Measurements from ENCODE around the gene SYT13.

SYT13 gene

DNA sequence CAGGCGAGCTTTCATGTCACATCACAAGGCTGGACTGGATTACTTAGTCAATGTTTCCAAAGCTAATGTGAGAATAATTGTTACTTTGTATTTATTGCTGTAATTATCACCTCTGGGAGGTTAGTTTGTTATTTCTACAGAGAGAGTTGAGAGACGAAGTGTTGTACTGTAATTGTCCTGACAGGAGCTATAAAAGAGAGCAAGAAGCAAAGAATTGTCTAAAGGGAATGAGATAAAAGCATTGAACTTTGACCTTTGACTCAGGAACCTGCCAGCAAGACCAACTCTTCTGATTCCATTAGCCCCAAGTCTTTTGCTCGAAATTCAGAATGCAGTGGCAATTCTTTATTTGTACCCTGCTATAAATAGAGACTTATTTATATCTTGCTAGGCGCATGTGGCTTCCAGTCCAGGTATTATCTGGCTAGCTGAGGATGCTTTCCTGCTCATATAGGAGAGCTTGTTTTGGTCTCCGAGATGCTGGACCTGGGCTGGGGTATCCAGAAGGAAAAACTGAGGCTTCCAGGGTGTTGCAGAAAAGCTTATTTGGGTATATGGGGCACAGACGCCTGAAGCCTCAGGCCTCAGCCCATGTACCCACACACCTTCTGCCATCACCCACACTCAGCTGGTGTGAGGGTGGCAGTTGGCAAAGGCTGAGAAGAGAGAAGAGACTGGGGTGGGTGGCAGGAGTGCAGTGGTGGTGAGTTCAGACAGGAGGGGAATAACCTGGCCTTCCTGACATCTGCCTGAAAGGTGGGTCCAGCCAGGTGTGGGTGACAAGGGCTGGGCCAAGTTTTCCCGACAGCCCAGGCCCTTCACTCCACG is 40.7 kb downstream of the SYT13 start:
- DNase-seq, result no peak

DNA sequence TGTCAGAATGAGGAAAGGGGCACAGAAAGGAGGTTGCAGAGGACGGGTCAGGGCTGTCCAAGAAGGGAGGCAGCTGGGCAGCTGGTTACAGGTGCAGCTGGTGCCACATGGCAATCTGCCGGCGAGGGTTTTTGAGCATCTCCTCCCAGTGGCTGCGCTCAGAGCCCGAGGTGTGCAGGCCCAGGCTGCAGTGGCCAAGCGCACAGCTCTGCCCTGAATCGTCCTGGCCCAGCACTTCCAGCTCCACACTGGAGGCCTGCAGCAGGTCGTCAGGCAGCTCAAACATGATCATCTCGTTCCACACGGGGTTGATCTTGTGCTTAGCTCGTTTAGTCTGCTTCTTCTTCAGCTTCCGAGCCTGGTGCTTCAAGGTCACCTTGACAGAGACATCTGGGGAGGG is 42.2 kb downstream of the SYT13 start:
- no peak for DNase-seq

DNA sequence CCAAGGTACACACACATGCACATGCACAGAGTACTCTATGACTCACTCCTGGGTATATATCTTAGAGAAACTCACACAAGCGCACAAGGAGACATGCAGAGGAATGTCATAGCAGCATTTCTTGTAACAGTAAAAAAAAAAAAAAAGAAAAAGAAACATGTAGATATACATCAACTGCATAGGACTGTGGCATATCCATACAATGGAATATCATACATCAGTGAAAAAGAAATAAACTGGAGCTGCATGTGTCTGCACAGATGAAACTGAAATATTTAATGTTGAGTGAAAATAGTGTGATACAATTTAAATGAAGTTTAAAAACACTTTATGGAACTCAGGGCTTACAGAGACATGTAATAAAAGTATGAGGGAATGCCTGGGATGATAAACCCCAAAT is 46.4 kb downstream of the SYT13 start:
- no peak for DNase-seq

DNA sequence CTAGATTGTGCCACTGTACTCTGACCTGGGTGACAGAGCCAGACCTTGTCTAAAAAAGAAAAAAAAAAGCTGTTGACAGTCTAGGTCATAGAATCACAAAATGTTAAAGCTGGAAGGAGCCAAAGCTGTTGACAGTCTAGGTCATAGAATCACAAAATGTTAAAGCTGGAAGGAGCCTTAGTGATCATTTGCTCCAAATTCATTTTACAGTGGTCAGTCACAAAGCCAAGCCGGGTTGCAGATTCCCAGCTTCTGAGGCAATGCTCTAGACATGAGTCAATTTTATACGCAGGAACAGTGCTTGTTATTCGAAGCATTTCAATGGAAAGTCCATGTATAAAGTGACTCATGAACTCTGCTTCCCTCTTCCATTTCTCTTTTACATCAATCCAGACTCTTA is 47.4 kb downstream of the SYT13 start:
- DNase-seq, result no peak

DNA sequence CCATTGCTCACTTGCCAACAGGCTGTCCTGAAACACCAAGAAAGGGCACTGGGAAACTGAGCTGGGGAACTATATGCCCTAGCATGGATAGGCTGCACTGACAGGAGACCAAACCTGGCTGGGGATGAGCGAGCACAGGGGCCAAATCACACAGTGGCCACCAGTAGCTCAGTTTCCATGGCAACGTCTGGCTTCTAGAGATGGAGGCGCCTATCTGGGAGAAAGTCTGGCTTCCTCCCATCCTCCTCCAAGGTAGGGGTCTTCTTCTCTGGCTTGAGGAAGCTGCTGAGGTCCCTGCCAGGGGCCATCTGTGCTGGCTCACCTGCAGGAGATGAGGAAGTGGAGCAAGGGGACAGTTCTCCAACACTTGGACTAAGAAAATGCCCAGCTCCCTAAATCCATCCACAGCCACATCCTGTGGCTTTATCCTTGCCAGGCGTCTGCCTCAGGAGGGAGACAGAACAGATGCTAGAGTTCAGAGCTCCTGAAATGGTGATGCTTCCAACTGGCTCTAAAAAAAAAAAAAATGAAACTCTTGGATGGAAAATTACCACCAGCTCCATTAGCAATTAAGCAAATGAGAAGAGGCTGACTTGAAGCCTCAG is 48.3 kb downstream of the SYT13 start:
- DNase-seq, result no peak

DNA sequence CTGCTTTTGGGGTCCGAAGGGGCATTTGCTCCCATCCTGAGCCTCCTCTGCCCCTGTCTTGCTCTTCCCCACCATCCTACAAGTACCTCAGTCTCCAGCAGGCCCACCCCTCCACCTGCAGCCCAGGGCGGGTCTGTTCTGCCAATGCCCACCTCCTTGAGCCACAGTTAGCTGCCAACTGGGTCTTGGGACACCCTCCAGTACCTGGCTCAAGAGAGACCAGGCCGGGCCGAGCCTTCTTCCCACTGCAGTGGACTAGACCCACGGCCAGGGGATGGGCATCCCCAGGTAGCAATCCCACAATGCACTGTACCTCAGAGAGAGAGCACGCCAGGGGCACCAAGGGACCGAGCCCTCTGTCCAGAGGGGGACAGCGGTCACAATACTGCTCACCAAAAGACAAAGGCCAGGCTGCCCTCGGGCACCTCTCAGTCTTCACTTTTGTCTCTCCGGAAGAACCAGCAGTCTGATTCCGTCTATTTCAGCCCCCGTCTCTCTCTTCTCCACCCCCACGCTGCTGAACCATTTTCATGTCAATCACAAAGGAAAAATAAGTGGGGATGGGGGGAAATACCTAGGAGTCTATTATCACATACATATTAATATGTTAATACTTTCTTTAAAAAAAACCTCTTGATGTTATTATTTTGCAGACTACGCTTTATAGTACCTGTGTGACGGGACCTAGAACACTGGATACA is 51.7 kb downstream of the SYT13 start:
- no peak for DNase-seq

DNA sequence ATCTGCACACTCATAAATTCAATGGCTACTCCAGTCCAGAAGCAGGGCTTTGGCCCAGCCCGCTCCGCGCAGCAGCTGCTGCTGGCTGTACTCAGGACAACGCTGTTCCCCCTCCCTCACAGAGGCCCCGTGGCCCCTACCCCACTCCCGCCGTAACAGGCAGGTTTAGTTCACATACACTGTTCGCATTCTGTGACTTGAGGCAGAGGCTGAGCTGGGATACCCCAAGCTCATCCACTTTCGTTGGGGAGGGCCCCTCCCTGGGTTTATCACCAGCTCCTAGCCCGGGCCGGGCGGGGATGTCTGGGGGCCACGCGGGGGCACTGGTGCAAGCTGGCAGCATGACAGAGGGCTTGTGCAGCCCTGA is 52.4 kb downstream of the SYT13 start:
- DNase-seq, result no peak

DNA sequence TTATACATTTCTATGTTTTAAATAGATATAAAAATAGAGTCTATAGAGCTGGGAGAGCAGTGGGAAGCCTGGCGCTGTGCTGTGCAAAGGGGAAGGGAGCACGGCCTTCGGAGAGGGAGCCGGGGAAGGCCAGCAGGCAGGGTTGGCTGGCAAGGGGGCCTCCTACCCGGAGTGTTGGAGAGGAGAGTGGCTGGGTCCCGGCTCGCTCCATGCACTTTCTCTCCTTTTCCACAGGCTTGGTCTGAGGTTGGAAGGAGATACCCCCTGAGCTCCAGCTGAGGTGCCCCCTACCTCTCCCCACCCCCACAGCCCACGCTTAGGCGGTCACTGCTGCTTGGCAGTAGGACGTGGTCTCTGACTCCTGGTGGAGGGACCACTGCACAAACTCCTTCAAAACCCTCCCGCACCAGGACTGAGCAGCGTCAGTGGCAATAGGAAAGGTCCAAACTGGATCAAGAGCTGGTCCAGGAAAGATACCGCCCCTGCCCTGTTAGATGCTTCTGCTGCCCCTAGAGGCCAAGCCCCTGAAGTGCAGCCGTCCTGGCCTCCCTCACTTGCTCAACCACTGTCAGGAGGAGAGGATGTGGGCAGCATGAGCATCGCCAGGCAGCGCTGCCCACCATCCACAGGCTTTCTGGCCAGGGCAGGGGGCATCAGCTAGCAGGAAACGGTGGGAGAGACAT is 52.9 kb downstream of the SYT13 start:
- DNase-seq, result peak; percentile 71

DNA sequence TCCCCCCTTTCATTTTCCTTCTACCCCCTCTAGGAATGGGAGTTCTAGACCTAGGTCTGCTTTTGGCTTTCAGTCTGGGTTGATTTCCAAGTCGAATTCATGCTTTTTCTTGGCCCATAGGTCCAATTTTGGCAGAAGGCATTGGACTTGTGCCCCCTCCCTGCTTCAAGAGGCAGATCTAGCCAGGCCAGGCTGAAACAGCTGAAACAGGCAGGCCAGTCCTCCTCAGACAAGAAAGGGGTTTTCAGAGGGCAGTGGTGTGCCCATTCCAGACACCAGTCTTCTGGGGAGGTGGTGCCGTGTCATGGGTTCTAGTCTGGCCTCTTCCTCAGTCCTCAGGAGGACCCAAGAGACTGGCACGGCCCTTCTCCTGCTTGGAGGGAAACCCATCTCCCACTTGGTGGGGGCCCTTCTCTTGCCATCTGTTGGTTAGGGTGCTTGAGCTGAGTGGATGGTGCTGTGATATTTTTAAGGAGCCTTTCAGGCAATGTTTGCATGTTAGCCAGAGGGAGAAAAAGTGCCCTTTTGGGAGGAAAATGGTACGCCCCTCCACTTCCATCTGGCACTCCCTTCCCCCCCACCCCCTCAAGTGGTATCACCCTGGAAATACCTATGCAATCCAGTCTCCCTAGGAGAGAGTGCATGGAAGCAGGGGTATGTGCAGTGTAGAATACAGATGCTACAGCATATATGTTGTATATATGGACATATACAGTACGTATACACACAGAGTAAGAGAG is 53.6 kb downstream of the SYT13 start:
- DNase-seq, result no peak

DNA sequence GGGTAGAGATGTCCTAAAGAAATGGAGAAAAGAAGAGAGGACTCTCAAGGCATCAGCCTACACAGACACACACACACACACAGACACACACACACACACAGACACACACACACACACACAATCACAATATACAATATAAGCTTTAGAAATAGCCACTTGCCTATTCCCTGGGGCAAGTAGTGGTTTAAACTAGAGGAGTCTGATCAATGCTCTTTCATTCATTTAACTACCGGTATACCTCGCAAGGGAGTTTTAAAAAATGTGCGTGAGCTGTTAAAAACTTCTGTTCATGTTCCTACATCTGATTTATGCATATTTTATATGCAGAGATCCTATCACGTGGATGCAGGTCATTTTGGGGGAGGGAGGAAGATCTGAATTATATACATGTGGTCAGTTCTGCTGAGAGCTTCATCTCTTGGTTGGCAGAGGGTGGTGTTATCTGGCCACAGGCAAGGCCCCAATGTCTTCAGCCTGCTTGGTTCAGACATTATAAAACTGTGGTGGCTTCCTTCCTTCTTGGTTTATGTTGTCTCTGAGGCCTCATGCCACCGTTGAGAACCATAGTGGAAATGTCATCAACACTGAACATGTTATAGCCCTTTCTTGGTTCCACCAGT is 56.6 kb downstream of the SYT13 start:
- DNase-seq, result no peak

DNA sequence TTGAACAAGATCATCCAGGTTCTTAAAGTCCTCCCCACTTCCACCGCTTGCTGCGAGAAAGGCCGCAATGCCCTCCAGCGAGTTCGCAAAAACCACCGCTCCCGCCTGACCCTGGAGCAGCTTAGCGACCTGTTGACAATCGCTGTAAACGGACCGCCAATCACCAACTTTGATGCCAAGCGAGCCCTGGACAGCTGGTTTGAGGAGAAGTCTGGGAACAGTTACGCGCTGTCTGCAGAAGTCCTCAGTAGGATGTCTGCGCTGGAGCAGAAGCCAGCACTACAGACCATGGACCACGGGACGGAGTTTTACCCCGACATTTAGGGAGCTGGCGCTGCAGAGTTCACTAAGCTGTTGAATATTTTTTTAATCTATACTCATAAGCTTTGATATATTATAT is 58.3 kb downstream of the SYT13 start:
- no peak for DNase-seq

DNA sequence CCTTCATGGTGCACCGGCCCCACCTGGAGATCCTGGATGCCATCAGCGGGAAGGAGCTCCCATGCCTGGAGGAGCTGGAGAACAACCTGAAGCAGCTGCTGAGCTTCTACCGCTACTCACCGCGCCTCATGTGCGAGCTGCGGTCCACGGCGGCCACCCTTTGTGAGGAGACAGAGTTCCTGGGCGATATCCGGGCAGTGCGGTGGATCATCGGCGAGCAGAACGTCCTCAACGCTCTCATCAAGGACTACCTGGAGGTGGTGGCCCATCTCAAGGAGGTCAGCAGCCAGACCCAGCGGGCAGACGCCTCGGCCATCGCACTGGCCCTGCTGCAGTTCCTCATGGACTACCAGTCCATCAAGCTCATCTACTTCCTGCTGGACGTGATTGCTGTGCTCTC is 59.2 kb downstream of the SYT13 start:
- no peak for DNase-seq

DNA sequence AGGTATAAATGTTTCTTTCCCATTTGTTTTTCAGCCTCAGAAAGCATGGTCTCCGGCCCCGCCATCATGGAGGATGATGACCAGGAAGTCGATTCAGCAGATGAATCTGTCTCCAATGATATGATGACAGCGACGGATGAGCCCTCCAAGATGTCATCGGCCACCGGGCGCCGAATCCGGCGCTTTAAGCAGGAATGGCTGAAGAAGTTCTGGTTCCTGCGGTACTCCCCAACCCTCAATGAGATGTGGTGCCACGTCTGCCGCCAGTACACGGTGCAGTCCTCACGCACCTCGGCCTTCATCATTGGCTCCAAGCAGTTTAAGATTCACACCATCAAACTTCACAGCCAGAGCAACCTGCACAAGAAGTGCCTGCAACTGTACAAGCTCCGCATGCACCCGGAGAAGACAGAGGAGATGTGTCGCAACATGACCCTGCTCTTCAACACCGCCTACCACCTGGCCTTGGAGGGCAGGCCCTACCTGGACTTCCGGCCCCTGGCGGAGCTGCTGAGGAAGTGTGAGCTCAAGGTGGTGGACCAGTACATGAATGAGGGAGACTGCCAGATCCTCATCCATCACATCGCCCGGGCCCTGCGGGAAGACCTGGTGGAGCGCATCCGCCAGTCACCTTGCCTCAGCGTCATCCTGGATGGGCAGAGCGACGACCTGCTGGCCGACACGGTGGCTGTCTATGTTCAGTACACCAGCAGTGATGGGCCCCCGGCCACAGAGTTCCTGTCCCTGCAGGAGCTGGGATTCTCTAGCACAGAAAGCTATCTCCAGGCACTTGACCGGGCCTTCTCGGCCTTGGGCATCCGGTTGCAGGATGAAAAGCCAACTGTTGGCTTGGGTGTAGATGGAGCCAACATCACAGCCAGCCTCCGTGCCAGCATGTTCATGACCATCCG is 59.9 kb downstream of the SYT13 start:
- DNase-seq, result no peak

DNA sequence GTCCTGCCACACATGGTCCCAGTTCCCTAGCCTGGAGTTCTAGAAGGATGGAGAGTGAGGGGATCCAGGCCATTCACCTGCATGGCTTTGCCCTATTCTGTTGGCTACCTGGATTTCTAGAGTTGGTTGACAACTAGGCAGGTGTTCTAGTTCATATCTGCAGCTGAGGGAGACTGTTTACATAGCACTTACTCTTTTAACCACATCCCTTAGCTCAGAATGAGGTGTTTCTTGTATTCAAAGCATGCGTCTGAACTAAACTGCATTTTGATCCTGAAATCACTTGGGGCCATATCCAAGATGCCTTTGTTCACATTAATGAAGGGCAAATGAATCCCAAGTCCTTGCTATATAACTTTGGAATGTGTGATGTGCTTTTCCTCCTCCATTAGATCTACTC is 60.9 kb downstream of the SYT13 start:
- DNase-seq, result no peak

DNA sequence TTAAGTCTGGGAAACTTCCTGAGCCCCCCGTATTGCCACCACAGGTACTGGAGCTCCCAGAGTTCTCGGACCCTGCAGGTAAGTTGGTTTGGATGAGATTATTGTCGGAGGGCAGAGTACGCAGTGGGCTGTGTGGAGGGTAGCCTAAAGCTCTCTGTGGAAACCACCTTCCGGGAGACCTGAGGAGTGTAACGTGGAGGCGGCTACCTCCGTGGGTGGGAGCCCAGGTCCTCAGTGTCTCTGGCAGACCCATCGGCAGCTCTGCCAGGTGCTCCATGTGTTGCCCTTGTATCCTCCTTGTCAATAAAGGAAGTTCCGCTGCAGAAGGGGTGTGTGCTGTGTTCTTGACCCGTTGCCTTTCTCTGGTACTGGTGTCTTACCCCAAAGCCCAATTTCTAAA is 61.4 kb downstream of the SYT13 start:
- DNase-seq, result no peak

DNA sequence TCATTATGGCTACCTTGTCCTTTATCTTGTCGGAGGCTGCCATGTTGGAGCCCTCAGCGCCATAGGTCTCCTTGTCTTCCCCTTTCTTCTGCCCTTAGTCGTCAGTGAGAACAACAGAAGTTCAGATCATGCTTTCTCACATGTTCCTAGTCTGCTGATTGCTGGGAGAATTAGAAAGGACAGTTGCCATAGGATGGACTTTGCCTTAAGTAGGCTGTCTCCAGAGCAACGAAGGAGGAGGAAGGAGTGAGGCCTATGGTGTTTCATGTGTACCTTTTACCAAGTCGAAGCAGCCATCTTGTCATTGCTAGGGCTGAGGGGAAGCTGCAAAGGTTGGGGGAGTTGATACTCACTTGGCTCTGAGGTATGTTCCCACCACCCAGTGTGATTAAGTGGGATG is 62.6 kb downstream of the SYT13 start:
- DNase-seq, result no peak

DNA sequence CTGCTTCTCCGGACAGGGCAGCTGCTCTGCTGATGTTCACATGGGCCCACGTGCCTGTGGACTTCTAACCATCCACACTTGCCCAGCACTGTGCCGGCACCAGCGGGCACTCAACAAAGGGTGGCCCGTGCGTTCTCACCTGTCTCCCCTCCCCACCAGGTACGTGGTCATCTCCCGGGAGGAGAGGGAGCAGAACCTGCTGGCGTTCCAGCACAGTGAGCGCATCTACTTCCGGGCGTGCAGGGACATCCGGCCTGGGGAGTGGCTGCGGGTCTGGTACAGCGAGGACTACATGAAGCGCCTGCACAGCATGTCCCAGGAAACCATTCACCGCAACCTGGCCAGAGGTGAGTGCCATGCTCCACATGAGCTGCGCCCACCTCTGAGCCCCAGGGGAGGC is 66.7 kb downstream of the SYT13 start:
- DNase-seq, result no peak

DNA sequence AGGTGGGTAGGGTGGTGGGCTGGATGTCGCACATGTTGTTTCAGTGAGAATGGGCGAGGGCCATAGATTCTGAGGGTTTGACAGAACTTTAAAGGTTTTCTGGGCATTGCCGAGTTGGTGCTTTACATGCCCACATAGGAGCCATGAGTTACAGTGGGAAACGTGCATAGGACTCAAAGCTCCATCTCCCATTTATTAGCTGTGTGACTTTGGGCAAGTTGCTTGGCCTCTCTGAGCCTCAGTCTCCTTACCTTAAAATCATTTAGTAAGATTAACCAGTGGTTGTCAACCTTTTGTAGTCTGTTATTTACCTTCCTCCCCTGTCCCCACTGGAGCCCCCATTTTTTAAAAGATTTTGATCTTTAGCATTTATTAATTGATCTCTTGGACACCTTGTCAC is 67.4 kb downstream of the SYT13 start:
- DNase-seq, result no peak

DNA sequence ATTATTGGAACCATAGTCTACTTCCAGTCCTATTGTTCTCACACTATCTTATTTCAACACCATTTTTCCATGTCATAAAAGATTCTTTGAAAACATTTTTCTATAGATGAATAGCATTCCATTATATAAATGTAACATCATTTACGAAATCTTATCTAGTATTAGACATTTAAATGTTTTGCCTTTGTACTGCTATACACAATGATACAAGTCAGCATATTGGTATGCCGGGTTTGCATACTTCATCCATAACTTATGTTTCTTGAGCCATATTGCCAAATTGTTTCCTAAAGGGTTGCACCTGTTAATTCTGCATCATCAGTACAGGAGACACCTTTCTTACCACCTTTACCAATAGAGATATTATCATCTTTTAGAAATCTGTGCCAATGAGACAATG is 68.2 kb downstream of the SYT13 start:
- no peak for DNase-seq

DNA sequence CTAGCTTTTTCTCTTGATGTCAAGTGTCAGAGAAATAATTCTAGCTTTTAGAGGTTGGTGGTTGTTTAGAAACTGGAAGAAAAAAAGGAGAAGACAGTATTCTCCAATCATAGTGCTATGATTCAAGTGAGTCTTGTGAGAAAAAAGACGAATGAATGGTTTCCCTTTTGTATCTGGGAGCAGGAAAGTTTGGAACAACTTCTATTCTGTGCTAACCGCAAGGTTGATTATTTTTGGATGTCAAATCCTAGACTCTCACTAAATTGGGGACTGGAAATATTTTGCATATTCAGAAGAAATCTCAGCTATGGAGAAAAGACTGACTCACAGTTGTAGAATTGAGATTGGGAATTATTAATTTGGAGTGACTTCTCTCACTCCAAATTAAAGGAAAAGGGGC is 69.2 kb downstream of the SYT13 start:
- no peak for DNase-seq

DNA sequence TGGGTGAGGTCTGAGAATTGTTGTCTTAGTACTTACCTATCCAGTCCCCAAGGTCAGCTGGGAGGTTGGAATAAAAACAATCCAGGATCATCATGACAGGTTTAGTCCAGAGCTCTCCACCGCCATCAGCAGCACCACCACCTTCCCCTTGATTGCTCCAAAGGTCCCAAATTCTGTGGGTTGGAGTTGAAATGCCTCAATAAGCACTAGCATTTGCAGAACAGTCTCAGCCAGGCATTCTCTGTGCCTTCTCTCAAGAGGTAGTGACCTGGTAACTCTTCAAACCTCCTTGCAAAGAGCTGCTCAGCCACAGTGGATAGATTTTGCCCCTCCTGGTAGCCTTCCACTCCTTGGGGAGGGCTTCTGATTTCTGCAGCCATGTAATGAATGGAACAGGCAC is 70.1 kb downstream of the SYT13 start:
- DNase-seq, result no peak

Measured in OCI-M1 (cell line).